Left colon (tissue), 2 donors: ENCODE data around the gene TMEM181. TPM values are rescaled to one million over a fixed set of nuclear protein-coding genes. Genes with fewer than 3 reads are reported as not detected.

Experiments used
- ATAC-seq: fragments of 200-7000 bp; cut with Tn5 transposase; one replicate; pipeline ENCODE4 v1.9.1; 2020; ENCODE audit warnings: mild to moderate bottlenecking, moderate library complexity
- DNase-seq, 2 donors: peaks; one replicate each; pipeline ENCODE4 v3.0.0-alpha.2; 2020
- intact Hi-C, 2 donors: fragments of 100-400 bp; cut with DNase I in 1 of 2; cut with micrococcal nuclease in 1 of 2; formaldehyde crosslinking; loops; one replicate each; pipeline versions ENCODE4 v1.11.2 to v1.14.0; 2022; cut with DNase I, micrococcal nuclease
- total RNA-seq, 2 donors: library from RNA; stranded (reverse); fragmentation: NEBNext Ultra II Directional; extraction: Animal tissue kit (Norgen Biotek cat#: 25700); gene quantifications; one replicate each; pipeline ENCODE4 v1.2.1, GENCODE V29; 2021
- donor health status: DM: no; HTN: no; CAD: no.
- donor health status: DM: yes; HTN: yes; CAD: no.

The TMEM181 gene
- total RNA-seq, 2 donors from 2014 or later = 41.2 to 46.7 TPM

DNA sequence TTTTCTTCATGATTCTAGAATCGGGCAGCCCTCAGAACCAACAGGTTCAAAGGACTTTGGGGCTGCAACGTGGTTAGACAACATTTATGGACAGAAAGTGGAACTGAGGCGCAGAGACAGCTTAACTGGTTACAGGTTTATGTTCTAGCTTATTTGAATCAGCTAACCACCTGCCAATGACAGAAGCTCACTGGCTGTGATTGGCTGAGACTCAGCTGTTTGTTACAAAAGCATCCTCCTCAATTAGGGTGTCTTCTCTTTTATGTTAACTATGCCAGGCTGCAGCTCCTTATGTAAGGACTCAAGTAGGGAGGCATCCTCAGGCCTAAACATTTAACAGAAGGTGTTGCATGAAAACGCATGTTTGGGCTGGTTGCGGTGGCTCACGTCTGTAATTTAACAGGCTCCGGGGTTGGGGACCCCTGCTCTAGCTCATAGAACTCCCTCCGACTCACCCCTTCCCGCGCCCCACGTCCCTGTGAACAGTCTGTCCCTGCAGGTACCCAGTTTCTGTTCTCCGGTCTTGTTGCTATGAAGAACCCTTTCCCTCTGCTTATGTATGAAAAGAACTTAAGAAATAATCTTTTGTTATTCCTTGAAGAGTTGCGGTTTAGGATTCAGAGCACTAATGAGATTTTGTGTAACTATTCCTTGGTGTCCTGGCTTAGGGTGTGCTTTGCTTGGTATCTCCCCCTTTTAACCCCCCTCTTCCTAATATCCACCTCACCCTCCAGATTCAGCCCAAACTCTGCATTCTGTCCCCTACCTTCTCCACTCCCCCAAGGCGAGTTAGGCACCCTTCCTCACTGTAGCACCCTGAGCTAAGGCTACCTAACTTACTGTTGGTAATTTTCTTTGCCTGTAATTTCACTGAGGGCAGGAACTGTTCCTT lies 1.2 kb upstream of the TMEM181 start:
- DNase-seq = no peak
- intact Hi-C loops = no loop called here
- ATAC-seq = no peak

DNA sequence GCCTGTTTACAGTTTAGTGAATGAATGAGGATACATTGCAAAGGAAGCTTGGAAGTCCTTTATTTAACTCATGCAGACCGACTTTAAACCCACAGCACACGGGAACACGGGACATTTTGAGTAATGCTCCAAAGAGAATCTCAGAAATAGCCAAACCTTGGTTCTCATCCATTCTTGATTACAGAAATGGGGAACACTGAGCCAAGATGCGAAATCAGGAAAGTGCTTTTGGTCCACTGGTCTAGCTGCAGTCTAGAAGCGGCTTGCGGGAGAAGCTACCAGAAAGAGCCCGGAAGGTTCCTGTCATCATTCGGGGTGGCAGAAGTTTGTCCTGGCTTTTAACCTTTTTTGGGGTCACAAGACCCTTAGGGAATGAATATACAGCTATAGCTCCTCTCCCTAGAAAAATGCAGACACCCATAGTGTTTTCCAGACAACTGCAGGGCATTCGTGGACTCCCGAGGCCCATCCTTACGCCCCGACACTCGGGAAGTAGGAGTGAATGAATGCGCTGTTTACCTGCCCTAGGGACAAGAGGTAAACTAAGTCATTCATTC lies 475 bp upstream of the TMEM181 start:
- no peak for DNase-seq
- ATAC-seq = no peak
- intact Hi-C loops = no loop called here

DNA sequence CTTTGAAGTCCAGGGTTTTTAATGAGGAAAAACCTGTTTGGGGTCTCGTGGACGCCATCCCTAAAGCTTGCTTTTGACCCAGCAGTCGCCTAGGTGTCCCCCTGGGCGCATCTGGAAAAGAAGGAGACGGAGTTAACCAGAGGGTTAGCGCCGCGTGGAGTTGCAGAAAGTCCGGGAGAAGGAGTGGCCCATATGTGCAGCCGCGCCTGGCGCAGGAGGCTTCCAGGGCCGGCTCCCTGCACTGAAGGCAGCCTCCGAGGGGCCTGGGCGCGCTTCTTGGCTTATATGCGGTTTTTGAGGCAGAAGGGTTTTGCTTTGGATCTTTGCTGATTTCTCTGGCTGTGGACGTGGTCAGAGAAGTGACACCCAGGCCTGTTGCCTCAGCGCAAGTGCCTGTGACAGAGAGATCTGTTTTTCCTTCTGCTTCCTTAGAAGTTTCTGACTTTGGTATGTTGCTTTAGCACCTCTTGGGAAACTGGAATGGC lies 987 bp downstream of the TMEM181 start:
- intact Hi-C loops = no loop called here
- peak; percentile 68 for ATAC-seq
- DNase-seq = peak in 1 of 2 donors; percentile 65

DNA sequence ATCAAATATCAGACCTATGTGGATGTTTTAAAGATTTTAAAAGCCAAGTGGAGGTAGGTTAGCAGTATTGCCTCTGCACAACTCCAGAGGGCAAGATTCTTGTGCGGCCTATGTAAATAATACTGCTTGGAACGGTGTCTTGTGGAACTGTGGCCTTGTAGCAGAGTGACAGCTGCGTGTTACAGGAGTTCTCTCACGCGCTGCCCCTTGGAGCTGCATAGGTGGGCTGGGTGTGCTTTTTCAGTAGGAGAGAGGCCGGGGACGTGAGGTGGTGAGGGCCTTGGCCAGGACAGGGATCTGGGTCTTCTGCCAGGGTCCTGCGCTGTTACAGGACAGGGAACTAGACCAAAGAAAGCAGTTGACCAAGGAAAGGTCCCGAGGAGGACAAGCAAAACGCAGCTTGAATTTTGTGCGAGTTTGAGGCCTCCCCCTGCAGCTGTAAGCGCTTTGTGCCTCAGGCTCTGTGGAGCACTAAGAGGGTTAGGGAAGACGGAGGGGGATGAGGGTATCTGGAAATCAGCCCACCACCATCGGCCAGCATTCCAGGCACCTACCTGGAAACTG lies 1.5 kb downstream of the TMEM181 start:
- ATAC-seq = no peak
- intact Hi-C loops = no loop called here
- no peak for DNase-seq

DNA sequence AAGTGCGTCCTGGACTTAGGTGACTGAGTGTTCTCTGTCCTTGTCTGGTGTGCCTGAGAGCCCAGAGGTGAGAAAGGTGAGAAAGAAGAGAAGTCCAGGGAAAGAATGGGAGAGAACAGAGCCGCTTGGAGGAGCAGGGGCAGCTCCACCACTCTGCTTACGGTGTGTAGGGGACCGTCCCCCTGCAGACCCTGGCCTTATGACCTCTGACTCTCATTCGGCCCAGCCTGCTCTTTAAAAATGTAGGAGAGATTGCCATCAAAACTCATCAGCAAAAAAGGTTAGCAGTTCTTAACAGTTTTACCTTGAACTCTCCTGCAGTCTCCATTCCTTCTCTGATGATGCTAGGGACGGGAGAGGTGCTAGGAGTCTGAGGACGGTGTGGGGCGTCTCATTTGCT lies 2.0 kb downstream of the TMEM181 start:
- no peak for ATAC-seq
- intact Hi-C loops = no loop called here
- DNase-seq = no peak

DNA sequence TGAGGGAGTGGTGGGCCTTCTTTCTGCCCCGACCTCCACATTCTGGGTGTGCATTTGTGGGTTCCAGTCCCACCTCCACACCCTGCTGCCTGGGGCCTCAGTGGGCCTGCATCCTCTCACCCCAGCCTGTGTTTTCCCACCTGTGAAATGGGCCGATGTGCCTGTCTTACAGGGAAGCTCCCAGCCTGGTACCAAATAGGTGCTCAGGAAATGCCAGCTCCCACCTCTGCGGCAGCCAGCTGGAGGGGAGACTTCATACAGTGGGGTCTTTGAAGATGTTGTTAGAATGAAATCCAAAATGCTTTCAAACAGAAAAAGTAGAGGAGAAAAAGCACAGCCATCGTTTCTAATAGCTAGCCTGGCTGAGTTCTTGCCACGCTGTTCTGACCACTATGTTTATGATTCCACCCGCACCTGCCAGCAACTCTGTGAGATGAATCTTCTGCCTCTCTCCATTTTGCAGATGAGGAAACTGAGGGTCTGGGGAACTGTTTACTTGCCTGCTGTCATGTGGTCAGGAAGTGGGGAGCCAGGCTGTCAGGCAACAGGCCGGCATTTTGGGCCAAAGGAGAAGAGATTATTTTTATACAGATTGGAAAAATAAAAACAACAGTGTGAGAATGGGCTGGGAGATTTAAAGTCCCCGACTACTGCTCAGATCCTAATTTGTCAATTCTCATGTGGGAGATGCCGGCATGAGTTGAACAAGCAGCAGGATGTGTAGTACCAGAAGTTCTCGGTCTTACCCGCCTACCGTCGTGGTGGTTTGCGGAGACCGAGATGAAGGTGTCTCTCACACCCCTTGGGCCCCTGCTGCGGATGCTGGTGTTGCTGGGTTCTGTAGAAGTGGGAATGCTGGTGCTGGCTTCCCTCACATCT lies 4.6 kb downstream of the TMEM181 start:
- ATAC-seq = no peak
- DNase-seq = no peak
- intact Hi-C loops = no loop called here

DNA sequence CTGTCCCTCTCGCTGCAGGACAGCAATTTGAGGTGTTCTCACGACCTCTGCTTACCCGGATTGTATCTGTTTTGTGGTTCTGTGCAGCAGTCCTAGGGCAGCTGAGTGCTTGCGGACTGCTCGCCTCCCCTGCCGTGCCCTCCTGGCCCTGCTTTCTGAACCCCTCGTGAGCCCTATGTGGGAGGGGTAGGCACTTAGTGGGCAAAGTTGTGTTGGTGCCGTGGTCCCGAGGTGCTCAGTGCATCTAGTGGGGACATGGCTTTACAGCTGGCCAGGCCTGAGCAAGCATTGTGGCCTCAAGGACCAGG lies 5.2 kb downstream of the TMEM181 start:
- no peak for DNase-seq
- intact Hi-C loops = no loop called here
- ATAC-seq = no peak

DNA sequence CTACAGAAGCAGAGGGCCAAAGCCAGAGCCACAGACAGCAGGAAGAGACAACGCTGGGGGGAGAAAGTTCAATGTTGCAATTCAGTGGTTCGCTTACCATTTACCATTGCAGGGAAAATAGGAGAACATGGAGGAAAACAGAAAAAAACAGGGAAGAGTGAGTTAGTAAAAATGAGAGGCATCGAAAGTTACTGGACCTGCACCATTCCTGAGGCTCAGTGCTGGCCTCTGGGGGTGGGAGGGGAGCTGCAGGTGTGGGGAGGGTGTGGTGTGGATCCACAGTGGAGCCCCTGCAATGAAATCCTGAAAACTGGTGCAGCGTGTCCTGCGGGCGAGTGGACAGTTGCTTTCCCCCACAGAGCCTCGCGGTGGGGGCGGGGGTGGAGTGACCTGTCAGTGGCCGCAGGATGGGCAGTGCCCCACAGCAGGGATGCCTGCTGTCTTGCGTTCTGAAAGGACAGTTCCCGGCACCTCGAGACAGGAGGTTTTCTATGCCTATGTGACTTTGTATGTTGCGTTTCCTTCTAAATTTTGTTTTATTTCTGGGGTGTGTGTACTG lies 5.7 kb downstream of the TMEM181 start:
- intact Hi-C loops = no loop called here
- ATAC-seq = no peak
- DNase-seq = no peak

DNA sequence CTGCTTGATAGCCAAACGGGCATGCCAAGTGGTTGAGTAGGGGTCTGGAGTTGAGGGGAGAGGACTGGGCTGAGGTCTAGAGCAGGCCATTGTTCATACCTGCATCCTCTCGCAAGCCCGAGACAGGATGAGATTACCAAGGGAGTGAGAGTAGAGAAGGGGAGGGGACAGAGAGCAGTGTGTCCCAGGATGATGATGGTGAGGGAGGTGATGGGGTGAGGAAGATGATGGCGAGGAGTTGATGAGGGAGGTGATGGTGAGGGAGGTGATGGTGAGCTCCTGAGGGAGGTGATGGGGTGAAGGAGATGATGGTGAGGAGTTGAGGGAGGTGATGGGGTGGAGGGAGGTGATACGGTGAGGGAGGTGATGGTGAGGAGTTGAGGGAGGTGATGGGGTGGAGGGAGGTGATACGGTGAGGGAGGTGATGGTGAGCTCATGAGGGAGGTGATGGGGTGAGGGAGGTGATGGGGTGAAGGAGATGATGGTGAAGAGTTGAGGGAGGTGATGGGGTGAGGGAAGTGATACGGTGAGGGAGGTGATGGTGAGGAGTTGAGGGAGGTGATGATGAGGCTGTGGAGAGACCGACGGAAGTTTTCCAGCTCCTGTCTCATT lies 6.4 kb downstream of the TMEM181 start:
- ATAC-seq = no peak
- intact Hi-C loops = no loop called here
- no peak for DNase-seq

DNA sequence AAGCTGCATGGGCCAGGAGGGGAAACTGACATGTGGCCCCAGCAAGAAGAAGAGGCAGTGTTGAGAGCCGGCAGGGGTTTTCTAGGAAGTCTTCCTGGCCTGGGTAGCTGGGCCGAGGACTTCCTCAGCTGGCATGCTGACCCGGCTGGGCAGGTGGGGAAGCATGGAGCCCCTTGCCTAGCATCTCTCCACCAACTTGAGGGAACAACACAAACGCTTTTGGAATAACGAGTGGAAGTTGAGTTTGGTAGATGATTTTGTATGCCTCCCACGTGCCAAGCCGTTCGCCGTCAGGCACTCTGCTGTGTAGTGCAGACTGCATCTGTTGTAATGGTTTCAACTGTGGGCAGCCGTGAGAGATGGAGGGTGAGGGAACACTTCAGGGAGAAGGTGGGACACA lies 7.3 kb downstream of the TMEM181 start:
- ATAC-seq (no peak), DNase-seq (no peak)
- intact Hi-C loops = no loop called here

DNA sequence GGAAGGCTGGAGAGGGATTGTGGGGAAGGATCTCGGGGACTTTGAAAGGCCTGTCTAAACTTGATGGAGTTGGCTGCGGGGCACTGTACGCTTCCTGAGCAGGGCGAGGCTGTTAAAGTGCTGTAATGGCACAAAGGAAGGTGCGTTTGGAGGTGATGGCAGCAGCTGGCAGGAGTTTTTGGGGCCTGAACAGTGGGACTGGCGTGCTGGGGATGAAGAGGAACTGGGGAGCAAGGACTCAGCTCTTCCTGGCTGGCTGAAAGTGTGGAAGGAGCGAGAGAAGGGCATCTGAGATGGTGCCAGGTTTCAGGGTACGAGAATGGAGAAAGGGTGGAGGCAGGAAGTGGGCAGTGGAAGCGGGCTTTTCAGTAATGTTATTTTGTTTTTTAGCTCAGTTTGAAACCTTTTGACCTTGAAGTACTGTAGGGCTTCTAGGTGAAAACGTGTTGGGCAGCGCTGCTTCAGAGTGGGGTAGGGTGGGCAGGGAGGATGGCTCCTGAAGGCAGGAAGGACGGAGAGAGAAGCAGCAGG lies 8.0 kb downstream of the TMEM181 start:
- ATAC-seq (no peak), DNase-seq (no peak)
- intact Hi-C loops = no loop called here

DNA sequence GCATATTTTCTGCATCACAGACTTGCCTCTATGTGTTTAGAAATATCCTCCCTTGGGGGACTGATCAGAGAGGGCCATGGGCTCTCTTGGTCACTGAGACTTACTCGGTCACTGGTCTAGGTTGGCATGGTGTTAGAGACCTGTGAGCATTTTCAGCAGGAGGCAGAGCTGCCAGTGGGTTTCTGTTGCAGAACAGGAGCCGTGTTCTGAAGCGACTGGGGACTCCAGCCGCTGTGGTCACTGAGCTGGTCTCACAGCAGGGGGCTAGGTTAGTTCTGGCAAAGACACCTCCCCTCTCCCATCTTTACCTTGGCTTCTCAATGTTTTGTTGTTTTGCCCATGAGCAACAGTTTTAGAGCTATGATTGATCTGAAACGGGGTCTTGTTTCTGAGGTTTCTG lies 8.7 kb downstream of the TMEM181 start:
- intact Hi-C loops = no loop called here
- DNase-seq (no peak), ATAC-seq (no peak)

DNA sequence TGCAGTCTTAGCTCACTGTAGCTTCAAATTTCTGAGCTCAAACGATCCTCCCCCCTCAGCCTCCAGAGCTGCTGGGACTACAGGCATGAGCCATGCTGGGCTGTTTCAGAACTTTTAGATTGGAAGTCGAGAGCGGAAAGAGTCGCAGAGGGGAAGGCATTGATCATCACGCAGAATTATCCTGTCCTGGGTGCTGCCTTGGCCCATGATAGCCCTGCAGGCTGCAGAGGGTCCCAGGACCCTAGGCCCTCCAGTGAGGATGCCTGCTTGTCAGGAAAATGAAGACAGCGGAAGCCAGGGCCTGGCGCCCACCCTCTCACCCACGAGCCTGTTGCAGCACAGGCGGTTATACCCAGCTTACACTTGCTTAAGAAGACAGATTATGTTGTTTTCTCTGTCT lies 9.1 kb downstream of the TMEM181 start:
- ATAC-seq (no peak), DNase-seq (no peak)
- intact Hi-C loops = no loop called here

DNA sequence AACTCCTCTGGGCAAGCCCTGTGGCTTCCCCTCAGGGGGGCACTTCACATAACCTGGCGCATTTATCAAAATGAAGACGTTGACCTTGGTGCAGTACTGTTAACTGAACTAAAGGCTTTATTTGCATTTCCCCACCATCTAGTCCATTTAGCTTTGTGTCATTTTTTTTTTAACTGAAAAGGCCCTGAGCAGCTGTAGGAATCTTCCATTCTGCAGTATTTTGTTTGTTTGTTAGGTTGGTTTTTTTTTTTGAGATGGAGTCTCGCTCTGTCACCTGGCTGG lies 10.7 kb downstream of the TMEM181 start:
- ATAC-seq = no peak
- intact Hi-C loops = no loop called here

DNA sequence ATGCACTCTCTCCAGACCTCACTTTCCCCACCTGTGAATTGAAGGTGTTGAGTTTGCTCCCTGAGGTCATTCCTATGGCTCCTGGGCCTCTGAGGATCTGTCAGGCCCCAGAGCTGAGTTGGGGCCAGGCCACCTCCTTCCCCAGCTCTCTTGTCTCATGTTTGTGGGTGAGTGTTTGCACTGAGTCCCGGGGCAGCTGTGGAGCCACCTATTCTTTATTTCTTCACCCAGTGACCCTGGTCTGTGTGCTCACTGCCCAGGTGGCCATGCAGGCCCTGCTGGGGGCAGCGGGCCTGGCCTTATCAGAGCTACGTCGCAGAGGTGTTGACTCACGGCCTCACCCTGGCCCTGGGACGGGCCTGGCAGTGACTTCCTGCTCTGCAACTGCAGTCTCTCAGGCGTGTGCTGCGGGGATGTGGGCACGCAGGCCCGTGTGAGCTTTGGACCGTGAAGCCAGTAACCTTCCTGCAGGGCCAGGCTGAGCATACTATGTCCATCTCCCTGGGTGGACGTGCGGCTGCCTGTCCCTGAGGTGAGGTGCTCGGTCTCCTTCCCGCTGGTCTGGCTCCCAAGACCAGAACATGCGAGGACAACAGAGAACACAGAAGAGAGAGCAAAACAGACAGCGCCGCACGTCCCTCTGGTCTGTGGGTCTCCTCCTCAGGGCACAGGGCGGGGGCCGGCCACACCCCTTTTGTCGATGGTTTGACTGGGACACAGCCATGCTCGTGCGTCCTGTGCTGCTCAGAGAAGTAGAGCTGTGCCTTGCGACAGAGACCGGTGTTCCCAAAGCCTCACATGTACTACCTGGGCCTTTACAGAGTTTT lies 12.1 kb downstream of the TMEM181 start:
- intact Hi-C loops = no loop called here
- ATAC-seq (peak; percentile 96), DNase-seq (peak; percentile 81 to 90)

More for the DNA sequence above, 10.7 kb downstream of the TMEM181 start:
- no peak for DNase-seq

DNA sequence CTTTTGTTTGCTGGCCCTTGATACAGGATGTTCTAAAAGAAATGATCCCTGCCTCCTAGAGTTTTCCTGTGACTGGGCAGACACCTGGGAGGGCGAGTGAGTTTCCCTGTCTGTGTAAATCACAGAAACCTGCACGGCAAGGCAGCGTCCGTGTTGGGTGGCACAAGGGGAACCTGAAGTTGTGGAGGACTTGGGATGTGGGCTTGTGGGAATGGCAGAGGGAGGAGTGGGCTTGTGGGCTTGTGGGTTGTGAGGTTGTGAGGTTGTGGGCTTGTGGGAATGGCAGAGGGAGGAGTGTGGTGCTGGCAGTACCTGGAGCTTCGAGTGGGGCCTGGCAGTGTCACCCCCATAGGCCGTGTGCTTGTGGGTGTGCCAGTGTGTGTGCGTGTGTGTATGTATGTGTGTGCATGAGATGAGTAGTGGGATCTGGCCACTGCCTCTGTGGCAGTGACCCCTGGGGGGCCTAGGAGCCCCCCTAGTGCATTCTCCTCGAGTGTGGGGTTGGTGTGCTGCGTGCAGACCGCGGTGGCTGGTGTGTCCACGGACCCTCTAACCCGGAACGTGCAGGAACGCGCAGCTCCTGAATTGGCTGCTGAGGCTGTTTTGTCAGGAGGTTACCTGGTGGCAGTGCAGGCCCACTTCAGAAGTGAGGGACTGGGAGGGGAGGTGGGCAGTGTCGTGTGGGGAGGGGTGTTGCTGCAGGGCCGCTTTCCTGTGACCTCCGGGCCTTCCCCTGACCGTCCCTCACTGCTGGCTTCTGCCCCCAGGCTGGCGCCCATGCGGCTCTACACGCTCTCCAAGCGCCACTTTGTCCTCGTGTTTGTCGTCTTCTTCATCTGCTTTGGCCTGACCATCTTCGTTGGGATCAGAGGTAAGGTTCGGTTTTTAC lies 13.0 kb downstream of the TMEM181 start:
- intact Hi-C loops = no loop called here
- ATAC-seq = peak; percentile 23
- peak in 1 of 2 donors; percentile 25 for DNase-seq

DNA sequence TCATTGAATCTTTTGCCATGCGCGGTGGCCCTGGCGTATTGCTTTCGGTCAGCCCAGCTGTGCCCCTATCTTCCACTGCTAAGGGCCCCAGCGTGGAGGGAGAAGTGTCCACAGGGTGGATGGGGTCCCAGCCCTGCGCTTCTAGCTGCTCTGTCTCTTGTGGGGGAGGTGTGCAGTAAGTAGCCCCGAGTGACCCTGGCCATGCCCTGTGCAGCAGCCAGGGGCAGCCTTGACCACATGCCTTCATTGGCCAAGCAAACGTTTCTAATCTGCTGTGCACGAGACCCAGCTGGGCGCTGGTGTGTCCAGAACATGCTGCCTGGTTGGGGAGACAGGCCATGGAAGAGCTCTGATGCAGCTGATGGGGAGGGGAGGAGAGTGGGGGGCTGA lies 13.6 kb downstream of the TMEM181 start:
- ATAC-seq = no peak
- intact Hi-C loops = no loop called here
- DNase-seq = no peak
